Vagina (tissue), 2 donors: ENCODE results near the gene NEU2.

Source experiments
- POLR2A ChIP-seq, 2 donors: fragments of 450-650 bp; IDR thresholded peaks; one replicate each; pipeline ENCODE4 v1.6.1; 2017; ENCODE audit warnings: antibody characterized with exemption in 2 of 2, mild to moderate bottlenecking in 2 of 2, moderate library complexity in 2 of 2
- POLR2AphosphoS5 ChIP-seq, 2 donors: sonication (generic); formaldehyde crosslinking; IDR thresholded peaks; one replicate each; pipeline ENCODE4 v1.9.0; 2017; ENCODE audit warnings: antibody characterized with exemption in 2 of 2, mild to moderate bottlenecking in 2 of 2, low read depth in 1 of 2; ENCODE audit not compliant: insufficient read depth in 1 of 2
- TF ChIP-seq, protein P1 (sequence below), 3 experiments: fragments of 450-650 bp in 2 of 3; fragments of 200-600 bp in 1 of 3; sonication (generic) in 1 of 3; IDR thresholded peaks; one replicate each; pipeline ENCODE4 v1.5.1; 2017 to 2019; ENCODE audit warnings: antibody characterized with exemption in 3 of 3, mild to moderate bottlenecking in 2 of 3, moderate library complexity in 2 of 3

DNA sequence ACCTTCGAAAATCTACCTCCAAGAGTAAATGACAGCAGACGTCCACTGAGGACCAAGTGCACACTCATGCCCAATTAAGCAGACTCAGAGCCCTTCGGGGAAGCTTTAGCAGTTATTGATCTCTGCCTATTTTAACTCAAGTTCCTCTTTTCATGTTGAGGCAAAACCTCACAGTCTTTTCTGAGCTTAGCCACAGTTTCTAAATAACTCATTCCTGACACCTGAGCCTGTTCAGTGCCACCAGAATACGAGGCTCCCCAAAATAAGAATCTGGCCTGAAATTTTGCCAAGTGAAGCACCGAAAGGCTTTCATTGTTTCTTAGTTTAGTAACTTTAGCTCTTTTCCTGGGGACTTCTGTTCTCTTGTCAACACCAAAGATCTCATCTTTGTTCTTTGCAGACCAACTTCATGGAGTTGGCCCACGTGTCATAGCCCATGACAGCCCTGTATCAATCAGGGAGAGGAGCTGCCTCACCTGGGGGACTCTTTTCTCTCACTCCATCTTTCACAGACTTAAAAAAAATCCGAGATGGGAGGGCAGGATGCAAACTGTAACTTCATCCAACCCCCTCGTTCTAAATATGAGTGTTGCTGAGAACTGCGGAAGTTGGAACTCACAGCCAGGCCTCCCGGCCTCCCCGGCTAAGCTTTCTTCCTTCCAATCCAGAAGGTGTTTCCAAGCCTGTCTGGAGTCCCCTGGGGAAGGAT lies 49.9 kb downstream of the NEU2 start:
- TF ChIP-seq, protein P1, sequence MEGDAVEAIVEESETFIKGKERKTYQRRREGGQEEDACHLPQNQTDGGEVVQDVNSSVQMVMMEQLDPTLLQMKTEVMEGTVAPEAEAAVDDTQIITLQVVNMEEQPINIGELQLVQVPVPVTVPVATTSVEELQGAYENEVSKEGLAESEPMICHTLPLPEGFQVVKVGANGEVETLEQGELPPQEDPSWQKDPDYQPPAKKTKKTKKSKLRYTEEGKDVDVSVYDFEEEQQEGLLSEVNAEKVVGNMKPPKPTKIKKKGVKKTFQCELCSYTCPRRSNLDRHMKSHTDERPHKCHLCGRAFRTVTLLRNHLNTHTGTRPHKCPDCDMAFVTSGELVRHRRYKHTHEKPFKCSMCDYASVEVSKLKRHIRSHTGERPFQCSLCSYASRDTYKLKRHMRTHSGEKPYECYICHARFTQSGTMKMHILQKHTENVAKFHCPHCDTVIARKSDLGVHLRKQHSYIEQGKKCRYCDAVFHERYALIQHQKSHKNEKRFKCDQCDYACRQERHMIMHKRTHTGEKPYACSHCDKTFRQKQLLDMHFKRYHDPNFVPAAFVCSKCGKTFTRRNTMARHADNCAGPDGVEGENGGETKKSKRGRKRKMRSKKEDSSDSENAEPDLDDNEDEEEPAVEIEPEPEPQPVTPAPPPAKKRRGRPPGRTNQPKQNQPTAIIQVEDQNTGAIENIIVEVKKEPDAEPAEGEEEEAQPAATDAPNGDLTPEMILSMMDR (IDR thresholded peaks at IDR 0.05) = no peak
- TF ChIP-seq POLR2A (IDR thresholded peaks at IDR 0.05) (no peak), POLR2AphosphoS5 (IDR thresholded peaks at IDR 0.05; ENCODE audit: insufficient read depth in 1 of 2, low read depth in 1 of 2) (no peak)
